HG03460 (cell line): ENCODE data around the gene ZNF57.
"Not testable (repeated sequence)": the region's sequence is repeated elsewhere in the genome, so short reads cannot be mapped to it uniquely, and the experiment has no call there.

ENCODE experiments used
- ATAC-seq: cut with Tn5 transposase; IDR thresholded peaks from one replicate; pipeline ENCODE4 v1.9.1; 2021; ENCODE audit not compliant: unreplicated experiment

ZNF57 gene

DNA sequence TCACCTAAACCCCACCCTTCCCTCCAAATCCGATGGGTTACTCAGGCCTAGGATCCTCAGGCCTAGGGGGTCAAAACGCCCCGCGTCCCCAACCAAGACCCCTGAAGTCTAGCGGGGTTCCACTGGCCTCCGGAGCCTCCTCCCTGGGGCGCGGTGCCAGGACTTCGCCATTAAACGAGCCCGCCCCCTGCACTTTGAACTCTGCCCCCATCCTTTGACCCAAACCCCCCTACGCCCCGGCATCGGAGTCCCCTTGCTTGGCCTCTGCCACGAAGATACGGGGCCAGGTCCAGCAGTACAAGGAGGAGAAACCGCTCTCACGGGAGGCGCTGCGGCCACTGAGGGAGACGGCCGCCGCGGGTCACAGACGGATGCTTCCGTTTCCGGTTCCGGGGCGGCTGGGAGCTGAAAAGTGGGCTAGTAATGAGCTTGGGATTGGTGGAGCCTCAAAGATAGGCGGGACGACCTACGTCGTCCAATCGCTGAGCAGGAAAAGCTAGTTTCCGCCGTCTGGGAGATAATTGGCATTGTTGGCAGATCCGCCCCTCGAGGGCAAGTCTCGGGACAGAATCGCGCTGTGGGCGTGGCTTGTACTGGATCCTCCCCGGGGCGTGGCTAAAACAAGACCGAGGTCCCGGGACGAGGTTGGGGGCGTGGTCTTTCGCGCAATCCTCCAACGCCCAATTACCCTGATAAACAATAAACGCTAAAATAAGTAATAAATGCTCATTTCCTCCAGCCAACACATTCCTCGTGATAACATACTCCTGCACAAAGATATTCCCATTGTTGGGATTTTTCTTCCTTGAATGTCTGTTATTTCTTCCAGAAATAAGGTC, 49.8 kb downstream of the ZNF57 start:
- ATAC-seq: peak; percentile 83

DNA sequence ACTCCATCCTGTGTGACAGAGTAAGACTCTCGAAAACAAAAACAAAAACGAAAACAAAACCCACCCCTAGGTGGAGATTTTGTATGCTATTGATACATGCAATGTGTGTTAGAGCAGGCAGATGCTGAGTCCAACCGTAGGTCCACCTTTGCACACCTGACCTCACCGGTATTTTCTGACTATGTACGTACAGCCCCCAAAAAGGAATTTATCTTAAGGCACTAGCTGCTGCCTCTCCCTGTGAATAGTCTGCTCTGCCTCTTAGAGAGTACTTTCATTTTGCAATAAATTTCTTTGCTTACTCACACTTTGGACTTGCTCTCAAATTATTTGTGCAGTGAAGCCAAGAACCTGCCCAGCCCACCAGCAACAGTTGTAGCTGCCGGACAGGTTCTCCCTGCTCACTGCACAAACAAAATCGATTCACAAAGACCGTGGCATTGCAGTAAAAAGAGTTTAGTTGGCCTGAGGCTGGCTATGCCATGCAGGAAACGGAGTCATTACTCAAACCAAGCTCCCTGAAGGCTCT, 52.3 kb downstream of the ZNF57 start:
- no peak for ATAC-seq

DNA sequence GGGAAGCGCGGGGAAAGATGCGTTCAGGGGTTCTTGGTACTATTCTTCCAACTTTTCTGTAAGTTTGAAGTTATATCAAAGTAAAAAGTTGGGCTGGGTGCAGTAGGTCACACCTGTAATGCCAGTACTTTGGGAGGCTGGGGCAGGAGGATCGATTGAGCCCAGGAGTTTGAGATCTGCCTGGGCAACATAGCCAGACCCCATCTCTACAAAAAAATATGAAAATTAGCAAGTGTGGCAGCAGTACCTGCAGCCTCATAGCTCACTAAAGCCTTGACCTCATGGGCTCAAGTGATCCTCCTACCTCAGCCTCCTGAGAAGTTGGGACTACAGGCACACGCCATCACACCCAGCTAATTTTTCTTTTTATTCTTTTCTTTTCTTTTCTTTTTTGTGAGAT, 56.4 kb downstream of the ZNF57 start:
- ATAC-seq: no peak

DNA sequence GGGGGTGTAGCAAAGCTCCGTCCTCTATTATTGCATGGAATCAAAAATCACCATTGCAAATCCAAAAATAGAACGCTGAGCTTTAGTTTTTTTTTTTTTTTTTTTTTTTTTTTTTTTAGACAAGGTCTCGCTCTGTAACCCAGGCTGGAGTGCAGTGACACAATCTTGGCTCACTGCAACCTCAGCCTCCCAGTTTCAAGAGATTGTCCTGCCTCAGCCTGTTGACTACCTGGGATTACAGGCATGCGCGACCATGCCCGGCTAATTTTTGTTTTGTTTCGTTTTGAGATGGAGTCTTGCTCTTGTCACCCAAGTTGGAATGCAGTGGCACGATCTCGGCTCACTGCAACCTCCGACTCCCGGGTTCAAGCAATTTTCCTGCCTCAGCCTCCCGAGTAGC, 59.4 kb downstream of the ZNF57 start:
- ATAC-seq: no peak

DNA sequence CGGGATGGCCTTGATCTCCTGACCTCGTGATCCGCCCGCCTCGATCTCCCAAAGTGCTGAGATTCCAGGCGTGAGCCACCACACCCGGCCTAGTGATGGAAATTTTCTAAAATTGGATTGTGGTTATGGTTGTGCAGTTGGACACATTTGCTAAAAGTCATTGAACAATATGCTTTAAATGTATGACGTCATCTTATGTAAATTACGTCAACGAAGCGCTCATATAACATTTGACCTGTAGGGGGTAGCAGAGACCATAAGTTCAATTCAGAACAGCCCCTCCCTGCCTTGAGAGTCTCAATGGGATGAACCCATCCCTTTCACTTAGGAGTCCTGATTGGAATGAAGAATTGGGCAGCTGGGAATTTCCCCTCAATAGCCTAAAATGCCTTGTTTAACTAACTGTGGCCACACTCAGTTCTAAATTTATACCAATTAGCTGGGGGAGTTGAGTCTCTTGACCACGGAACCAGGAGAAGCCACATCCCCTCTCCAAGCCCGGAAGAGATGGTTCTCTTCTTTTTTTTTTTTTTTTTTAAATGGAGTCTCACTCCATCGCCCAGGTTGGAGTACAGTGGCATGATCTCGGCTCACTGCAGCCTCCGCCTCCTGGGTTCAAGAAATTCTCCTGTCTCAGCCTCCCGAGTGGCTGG, 61.4 kb downstream of the ZNF57 start:
- ATAC-seq: no peak

DNA sequence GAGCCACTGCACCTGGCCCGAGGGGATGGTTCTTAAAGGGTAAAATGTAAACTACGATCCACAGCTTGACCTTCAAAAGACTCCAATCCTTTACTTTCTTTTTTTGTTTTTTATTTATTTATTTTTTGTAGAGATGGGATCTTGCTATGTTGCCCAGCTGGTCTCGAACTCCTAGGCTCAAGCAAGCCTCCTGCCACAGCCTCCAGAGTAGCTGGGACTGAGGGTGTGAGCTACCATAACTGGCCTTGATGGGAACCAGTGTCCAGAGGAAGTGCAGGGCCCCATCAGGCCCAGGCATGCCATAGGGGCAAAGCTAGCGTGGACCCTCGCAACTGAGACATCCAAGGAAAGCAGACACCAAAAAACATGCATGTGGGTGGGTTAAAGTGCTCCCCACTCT, 62.4 kb downstream of the ZNF57 start:
- ATAC-seq: no peak

DNA sequence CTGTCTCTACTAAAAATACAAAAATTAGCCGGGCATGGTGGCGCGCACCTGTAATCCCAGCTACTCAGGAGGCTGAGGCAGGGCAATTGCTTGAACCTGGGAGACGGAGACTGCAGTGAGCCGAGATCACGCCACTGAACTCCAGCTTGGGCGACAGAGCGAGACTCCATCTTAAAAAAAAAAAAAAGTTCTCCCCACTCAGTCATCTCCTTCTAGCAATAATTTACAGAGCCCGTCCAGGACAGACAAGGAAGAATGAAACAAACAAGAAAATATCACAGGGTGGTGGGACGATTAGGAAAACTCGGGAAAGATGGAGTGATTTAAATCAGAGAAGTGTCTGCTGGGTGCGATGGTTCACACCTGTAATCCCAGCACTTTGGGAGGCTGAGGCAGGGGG, 62.9 kb downstream of the ZNF57 start:
- ATAC-seq: not testable (repeated sequence)

DNA sequence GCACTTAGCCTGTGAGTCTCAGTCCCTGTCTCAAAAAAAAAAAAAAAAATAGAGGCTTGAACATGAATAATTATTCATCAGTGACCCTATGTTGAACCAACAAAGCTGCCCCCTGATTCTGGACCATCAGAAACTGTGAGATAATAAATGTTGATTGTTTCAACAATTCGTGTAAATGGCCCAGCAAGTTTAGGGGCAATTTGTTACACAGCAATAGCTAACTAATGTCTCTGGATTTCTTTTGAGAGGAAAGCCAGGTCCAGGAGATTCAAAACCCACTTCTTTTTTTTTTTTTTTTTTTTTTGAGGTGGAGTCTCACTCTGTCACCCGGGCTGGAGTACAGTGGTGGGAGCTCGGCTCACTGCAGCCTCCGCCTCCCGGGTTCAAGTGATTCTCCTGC, 64.1 kb downstream of the ZNF57 start:
- no peak for ATAC-seq

- no peak for ATAC-seq
These were observed 67.2 kb downstream of the ZNF57 start for GRCh38 chr19:2967972-2968371.
